Erythroblast (primary cell): ENCODE data around the gene MAPK7.

Source experiments
- DNase-seq, 2 experiments: peaks; one replicate each; lab custom pipeline; 2025; lab: John Stamatoyannopoulos, UW
- GATA1 ChIP-seq: IDR thresholded peaks from 2 replicates; pipeline ENCODE4 v1.6.1; 2011; ENCODE audit warnings: low read depth, mild to moderate bottlenecking, control low read depth, low read length, moderate library complexity
- POLR2A ChIP-seq: IDR thresholded peaks from 2 replicates; pipeline ENCODE4 v1.6.1; 2011; ENCODE audit warnings: mild to moderate bottlenecking, low read length

The MAPK7 gene

DNA sequence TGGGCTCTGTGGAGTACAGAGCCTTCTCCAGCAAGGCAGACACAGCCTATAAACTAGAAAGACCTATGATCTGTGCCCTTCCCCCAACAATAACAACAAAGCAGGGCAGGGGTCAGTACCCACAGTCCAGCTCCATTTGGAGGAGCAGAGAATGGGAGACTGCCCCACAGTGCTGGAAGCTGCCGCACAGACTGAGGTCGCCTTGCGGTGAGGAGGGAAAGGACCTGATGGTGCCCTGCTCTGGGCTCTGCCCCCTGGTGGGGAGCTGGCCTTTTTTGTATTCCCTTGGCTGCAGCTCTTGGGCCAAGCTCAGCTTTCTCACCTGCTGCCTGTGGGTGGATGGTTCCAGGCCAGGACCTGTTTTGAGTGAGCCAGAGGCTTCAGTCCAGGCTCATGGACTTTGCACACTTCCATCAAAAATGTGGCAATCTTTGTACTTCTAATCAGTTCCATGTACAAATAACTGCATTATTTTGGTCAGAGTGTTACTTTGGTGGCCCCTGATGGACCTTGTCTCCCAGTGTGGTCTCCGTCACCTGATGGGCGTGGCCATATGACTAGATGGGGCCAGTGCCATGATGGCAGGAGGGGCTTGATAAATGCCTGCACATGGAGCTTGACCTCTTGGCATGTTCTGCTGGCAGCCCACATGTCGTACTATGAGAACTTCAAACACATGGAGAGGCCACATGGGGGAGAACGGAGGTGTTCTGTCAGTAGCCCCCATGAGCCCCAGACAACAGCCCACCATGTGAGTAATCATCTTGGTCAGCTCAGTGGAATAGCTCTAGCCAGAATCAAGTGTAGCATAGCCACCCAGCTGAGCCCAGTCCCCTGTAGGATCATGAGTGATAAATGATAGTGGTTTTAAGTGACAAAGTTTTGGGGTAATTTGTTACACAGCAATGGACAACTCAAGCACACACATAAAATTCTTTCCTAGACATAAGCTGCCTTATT, 40.0 kb upstream of the MAPK7 start:
- TF ChIP-seq GATA1, result no peak
- no peak for TF ChIP-seq POLR2A
- peak; percentile 79 to 83 for DNase-seq

- TF ChIP-seq POLR2A, result no peak
- TF ChIP-seq GATA1, result no peak
- DNase-seq, result no peak
Measured at GRCh38 chr17:19339341-19339815, 38.9 kb upstream of the MAPK7 start.

DNA sequence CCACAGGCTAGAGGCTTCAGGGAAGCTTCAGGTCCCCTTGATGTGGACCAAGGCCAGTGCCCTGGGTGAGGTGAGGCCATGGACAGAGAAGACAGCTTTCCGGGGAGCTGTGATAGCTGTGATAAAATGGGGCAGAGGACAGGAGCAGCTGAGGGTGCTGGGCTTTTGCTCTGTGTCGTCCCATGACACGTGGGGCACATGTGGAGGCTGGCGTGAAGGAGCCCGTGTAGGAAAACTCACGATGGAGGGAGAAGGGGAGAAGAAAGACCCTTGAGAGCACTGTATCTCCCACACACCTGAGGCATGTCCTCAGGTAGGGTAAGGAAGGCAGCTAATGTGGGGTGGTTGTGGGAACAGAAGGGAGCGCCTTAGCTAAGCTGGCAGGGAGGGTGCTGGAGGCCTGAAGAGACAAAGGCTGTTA, 37.1 kb upstream of the MAPK7 start:
- TF ChIP-seq GATA1, result no peak
- TF ChIP-seq POLR2A, result no peak
- DNase-seq, result no peak

DNA sequence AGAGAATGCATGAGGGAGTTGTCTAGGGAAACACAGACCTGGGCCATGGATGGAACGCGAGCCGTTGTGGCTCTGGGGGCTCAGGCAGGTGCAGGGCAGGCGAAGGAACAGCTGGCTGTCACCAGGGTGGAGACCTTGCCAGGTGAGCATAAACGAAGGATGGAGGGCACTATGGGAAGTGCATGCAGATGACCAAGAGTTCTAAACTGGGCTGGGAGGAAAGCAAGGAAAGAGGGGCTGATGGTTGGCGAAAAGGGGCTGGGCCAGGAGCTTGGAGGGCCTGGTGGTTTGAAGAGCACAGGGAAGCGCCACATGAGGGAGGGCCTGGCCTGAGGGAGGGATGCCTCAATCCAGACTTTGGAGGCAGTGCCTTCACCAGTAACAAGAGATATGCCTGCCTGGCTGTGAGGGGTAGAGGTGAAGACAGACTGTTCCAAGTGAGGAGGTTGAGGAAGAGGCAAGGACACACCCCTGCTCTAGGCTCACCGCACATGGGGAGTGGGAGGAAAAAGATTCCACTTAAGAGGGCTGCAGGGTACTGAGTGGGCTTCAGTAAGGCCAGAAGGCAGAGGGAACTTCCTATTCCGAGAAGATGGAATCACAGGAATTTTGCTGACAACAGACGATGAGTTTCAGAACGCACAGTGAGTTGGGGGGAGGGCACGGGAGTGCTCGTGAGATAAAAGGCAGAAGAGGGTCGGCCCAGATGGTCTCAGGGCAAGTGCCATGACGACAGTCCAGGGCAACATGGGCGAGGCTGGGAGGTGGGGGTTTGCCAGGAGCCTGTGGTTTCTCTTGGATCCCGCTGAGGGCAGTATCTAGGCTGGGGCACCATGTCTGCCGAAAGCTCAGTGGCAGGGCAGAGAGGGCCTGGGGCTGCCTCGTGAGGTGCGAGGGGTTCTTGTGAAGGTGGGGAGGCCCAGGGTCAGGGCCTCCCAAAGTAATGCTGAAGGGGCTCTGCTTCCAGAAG, 36.4 kb upstream of the MAPK7 start:
- no peak for TF ChIP-seq GATA1
- no peak for TF ChIP-seq POLR2A
- DNase-seq, result peak in 1 of 2 experiments; percentile 39

DNA sequence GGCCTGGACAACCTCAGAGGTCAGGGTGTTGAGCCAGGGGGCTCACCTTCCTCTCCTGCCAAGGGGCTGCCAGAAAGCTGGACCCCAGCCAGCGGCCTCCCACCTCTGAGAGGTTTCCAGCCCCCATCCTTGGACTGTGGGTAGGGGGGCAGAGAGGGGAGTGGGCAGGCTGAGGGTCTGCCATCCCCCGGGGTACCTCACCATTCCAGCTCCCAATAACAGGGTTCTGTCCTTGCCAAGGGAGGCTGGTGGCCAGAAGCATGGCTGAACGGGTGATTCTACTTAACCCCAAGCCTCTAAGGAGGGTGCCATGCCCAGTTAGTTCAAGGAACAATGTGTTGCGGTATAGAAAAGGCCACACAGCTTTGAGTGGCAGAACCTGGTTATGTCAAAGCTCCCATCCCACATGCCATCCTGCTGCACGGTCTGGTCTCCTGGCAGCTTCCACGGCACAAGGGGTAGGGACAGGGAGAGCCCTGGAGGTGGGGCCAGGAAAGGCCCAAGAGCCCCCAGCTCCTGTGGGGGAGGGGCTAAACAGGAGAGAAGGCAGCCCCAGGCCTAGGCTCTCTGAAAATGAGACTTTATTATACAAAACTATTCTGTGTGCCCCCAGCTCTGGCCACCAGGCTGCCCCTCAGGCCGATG, 35.6 kb upstream of the MAPK7 start:
- no peak for DNase-seq
- no peak for TF ChIP-seq POLR2A
- no peak for TF ChIP-seq GATA1

GRCh38 chr17:19343256-19343630, 35.1 kb upstream of the MAPK7 start:
- TF ChIP-seq POLR2A (no peak), GATA1 (no peak)
- DNase-seq, result peak; percentile 79 to 90

DNA sequence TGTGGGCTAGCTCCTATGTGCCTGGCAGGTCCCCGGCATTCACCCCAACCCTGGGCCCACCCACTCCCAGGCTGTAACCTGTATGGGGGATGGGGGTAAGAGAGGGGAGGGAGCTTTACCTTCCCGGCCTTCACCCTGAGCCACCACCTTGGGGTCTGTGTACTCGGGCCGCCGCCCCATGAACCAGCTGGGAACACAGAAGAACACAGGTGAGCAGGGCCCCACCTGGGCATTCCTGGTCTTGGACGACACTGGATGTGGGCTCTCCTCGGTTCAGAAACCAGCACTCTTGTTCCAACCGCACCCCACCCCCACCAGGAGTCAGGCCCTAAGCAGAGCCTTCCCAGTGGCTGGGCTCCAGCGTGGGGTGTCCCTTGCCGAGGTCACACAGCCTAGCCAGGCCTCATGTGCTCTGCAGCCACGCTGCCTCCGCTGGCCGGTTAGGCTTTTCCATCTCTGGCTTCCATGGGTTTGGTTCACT, 34.6 kb upstream of the MAPK7 start:
- no peak for DNase-seq
- TF ChIP-seq POLR2A (no peak), GATA1 (no peak)

GRCh38 chr17:19344311-19345066, 33.8 kb upstream of the MAPK7 start:
- no peak for TF ChIP-seq GATA1
- TF ChIP-seq POLR2A, result no peak
- no peak for DNase-seq

GRCh38 chr17:19345067-19345460, 33.2 kb upstream of the MAPK7 start:
- DNase-seq, result no peak
- TF ChIP-seq POLR2A (no peak), GATA1 (no peak)

DNA sequence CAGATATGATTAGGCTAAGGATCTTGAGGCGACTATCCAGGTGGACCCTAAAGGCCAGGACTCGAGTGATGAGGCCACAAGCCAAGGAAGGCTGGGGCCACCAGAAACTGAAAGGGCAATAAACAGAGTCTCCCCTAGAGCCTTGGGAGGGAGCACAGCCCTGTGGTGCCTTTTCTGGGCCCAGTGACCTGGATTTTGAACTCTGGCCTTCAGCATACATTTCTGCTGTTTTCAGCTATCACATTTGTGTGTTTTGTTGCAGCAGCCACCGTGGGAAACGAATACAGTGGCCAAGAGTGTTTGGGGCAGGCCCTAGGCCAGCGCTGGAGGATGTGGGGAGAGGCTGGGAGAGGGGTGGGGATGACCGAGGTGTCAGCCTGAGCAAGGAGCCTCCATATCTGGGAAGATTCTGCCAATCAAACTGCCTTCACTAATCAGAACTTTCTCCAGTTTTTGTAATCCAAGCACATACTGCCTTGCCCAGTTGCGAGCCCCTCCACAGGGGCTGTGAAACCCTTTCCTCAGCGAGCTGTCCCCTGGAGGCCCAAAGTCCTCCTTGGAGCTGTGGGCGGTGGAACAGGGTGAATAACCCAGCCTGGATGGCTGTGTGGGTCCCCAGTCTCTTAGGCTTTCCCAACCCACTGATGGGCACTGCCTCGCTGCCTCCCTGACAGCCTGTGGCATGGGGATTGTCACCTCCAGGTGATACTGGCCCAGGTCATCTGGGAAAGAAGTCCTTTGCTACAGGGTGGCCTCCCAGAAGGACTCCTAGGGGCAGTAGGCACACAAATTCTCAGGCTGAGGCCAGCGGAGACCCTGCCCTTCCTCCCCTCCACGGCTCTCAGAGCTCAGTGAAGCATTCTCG, 32.6 kb upstream of the MAPK7 start:
- TF ChIP-seq GATA1 (no peak), POLR2A (no peak)
- DNase-seq, result no peak

- peak; percentile 78 to 83 for DNase-seq
- TF ChIP-seq GATA1 (no peak), POLR2A (no peak)
Measured at GRCh38 chr17:19346351-19347255, 31.7 kb upstream of the MAPK7 start.
